ENCODE measurements around the gene IFNAR2.

IFNAR2 gene

GRCh38 chr21:33247599-33247998 is 17.9 kb downstream of the IFNAR2 start:
- no peak for TF ChIP-seq ZBTB7A (tag by site-specific recombination; IDR thresholded peaks at IDR 0.05; ENCODE audit: low read depth)
- TF ChIP-seq ZBTB11 (tag by site-specific recombination; conservative IDR thresholded peaks at IDR 0.05; ENCODE audit: low read depth) = no peak
- TF ChIP-seq ZNF311 (tag by site-specific recombination; IDR thresholded peaks at IDR 0.05; ENCODE audit: borderline replicate concordance) = no peak
- no peak for TF ChIP-seq TSHZ1 (tag by site-specific recombination; IDR thresholded peaks at IDR 0.05; ENCODE audit: borderline replicate concordance)
- no peak for TF ChIP-seq ZFP3 (tag by site-specific recombination; IDR thresholded peaks at IDR 0.05; ENCODE audit: low read depth)
- TF ChIP-seq BCL11A (tag by site-specific recombination; IDR thresholded peaks at IDR 0.05; ENCODE audit: low read depth) = no peak
- TF ChIP-seq ZNF791 (tag by site-specific recombination; IDR thresholded peaks at IDR 0.05) = no peak
- TF ChIP-seq ZSCAN23 (tag by site-specific recombination; IDR thresholded peaks at IDR 0.05) = no peak
- TF ChIP-seq SCRT1 (tag by site-specific recombination; IDR thresholded peaks at IDR 0.05; ENCODE audit: borderline replicate concordance) = no peak
- no peak for TF ChIP-seq ZNF202 (tag by site-specific recombination; IDR thresholded peaks at IDR 0.05; ENCODE audit: borderline replicate concordance)
- no peak for TF ChIP-seq ZNF610 (tag by site-specific recombination; IDR thresholded peaks at IDR 0.05; ENCODE audit: borderline replicate concordance)
- peaks cover 55 to 88% of the 10 kb centered on the region in 2 experiments for H3K36me3 ChIP-seq (ENCODE audit: control insufficient read depth in 2 of 2, insufficient read depth in 1 of 2, low read length in 2 of 2)

GRCh38 chr21:33249331-33250002 is 19.7 kb downstream of the IFNAR2 start:
- POLR2A ChIA-PET = no interaction called here
- peaks cover 51 to 93% of the 10 kb centered on the region in 2 experiments for H3K36me3 ChIP-seq (ENCODE audit: control insufficient read depth in 2 of 2, insufficient read depth in 1 of 2, low read length in 2 of 2)
- no peaks in the 10 kb centered on the region for H3K4me1 ChIP-seq (ENCODE audit: control insufficient read depth, insufficient read depth, low read length)
- no peak overlapping the region for H3K27ac ChIP-seq (ENCODE audit: extremely low read depth, low read depth, low read length)
- no peaks in the 10 kb centered on the region for H3K9me3 ChIP-seq (ENCODE audit: control insufficient read depth, insufficient read depth, low read depth, low read length)
- no peak overlapping the region for H3K4me3 ChIP-seq (ENCODE audit: low read depth, low read length)
- CTCF ChIA-PET = interaction anchor here (0.6 kb wide), 1 partner anchor 679 kb away, joined by 3 read pairs; no protein-coding TSS in a partner anchor
- TF ChIP-seq KLF10 (tag by site-specific recombination; IDR thresholded peaks at IDR 0.05) = no peak
- no peak for TF ChIP-seq ZNF10 (tag by site-specific recombination; IDR thresholded peaks at IDR 0.05)
- TF ChIP-seq EGR2 (tag by site-specific recombination; IDR thresholded peaks at IDR 0.05; ENCODE audit: low read depth) = no peak
- TF ChIP-seq ZNF114 (tag by site-specific recombination; IDR thresholded peaks at IDR 0.05) = no peak
- no peak for TF ChIP-seq ZNF792 (tag by site-specific recombination; IDR thresholded peaks at IDR 0.05)
- no peak for TF ChIP-seq REPIN1 (tag by site-specific recombination; IDR thresholded peaks at IDR 0.05; ENCODE audit: low read depth)
- TF ChIP-seq PRDM2 (tag by site-specific recombination; IDR thresholded peaks at IDR 0.05; ENCODE audit: borderline replicate concordance) = no peak
- TF ChIP-seq ZNF521 (tag by site-specific recombination; IDR thresholded peaks at IDR 0.05) = no peak

More at GRCh38 chr21:33247599-33247998, 17.9 kb downstream of the IFNAR2 start:
- ChIA-PET POLR2A (no interaction called here), CTCF (no interaction called here)
- Histone ChIP-seq H3K4me3 (ENCODE audit: low read depth, low read length) (no peak overlapping the region), H3K4me1 (ENCODE audit: control insufficient read depth, insufficient read depth, low read length) (no peaks in the 10 kb centered on the region), H3K9me3 (ENCODE audit: control insufficient read depth, insufficient read depth, low read depth, low read length) (no peaks in the 10 kb centered on the region), H3K27ac (ENCODE audit: extremely low read depth, low read depth, low read length) (no peak overlapping the region)
